ENCODE results near the gene MATN4.

DNA sequence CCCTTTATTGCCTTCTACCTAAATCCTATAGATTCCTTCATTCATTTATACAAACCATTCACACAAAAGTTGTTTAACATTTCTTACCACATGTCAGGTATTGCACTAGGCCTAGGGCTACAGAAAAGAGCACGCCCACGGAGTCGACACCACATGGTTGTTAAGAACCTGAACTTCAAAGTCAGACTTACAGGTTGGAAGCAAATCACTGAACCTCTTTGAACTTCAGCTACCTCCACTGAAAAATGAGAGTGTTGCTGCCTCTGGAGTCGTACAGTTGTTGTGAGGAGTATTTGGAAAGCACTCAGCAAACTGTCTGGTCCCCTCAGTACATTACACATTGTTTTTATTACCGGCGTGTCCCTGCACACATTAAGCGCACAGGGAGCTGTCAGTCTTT, 50.4 kb downstream of the MATN4 start:
- TF ChIP-seq, protein P1, sequence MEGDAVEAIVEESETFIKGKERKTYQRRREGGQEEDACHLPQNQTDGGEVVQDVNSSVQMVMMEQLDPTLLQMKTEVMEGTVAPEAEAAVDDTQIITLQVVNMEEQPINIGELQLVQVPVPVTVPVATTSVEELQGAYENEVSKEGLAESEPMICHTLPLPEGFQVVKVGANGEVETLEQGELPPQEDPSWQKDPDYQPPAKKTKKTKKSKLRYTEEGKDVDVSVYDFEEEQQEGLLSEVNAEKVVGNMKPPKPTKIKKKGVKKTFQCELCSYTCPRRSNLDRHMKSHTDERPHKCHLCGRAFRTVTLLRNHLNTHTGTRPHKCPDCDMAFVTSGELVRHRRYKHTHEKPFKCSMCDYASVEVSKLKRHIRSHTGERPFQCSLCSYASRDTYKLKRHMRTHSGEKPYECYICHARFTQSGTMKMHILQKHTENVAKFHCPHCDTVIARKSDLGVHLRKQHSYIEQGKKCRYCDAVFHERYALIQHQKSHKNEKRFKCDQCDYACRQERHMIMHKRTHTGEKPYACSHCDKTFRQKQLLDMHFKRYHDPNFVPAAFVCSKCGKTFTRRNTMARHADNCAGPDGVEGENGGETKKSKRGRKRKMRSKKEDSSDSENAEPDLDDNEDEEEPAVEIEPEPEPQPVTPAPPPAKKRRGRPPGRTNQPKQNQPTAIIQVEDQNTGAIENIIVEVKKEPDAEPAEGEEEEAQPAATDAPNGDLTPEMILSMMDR (conservative IDR thresholded peaks at IDR 0.05; ENCODE audit: low read length) = no peak
- TF ChIP-seq EZH2phosphoT487 (IDR thresholded peaks at IDR 0.05; ENCODE audit: borderline replicate concordance, low read depth, low read length) = no peak
